Renal cortex interstitium (tissue), 3 donors: ENCODE data around the gene GIMAP8. TPM values are rescaled to one million over a fixed set of nuclear protein-coding genes. Genes with fewer than 3 reads are reported as not detected.

ENCODE experiments used
- polyA plus RNA-seq, 3 donors: library from polyadenylated mRNA; unstranded; fragments of 120-200 nt; gene quantifications; one replicate each; pipeline ENCODE4 v1.2.1, GENCODE V29; 2013; ENCODE audit not compliant: insufficient read length in 3 of 3

Gene GIMAP8
- polyA plus RNA-seq, 3 donors: 7.1 to 10.4 (median 9.4) TPM

Other genes starting within 250 kb of the GIMAP8 start
- 10 to 100 TPM; 21.9 to 30.2 (median 24.6) TPM for gene LRRC61, start 127.3 kb upstream of the GIMAP8 start, polyA plus RNA-seq
- gene ACTR3C, start 127.1 kb upstream of the GIMAP8 start, polyA plus RNA-seq: 1 to 10 TPM; 6.6 to 9.7 (median 9.5) TPM
- gene RARRES2, start 109.0 kb upstream of the GIMAP8 start, polyA plus RNA-seq: 10 to 100 TPM; 37.9 to 63.1 (median 53.5) TPM
- 100 to 1,000 TPM in 2 of 3 donors, 10 to 100 TPM in 1; 80.5 to 110 (median 109) TPM for gene REPIN1, start 81.8 kb upstream of the GIMAP8 start, polyA plus RNA-seq
- gene ZNF775, start 71.3 kb upstream of the GIMAP8 start, polyA plus RNA-seq: 1 to 10 TPM; 3.8 to 7.0 (median 7.0) TPM
- 10 to 100 TPM; 10.3 to 15.7 (median 14.3) TPM for gene GIMAP7, start 64.2 kb downstream of the GIMAP8 start, polyA plus RNA-seq
- 10 to 100 TPM; 21.2 to 27.5 (median 23.4) TPM for gene GIMAP4, start 116.8 kb downstream of the GIMAP8 start, polyA plus RNA-seq
- 10 to 100 TPM; 13.0 to 16.3 (median 14.6) TPM for gene GIMAP6, start 181.8 kb downstream of the GIMAP8 start, polyA plus RNA-seq
- 1 to 10 TPM; 6.4 to 7.9 (median 6.9) TPM for gene GIMAP2, start 235.1 kb downstream of the GIMAP8 start, polyA plus RNA-seq